Stimulated activated CD8-positive, alpha-beta memory T cell treated with anti-CD3 and anti-CD28 coated beads, Interleukin-12 subunit alpha, Interleukin-12 subunit beta, amount 100 ng/mL, for 4 hours (primary cell): ENCODE measurements around the gene SPATA2L.

Experiments used
- DNase-seq: peaks from one replicate; pipeline ENCODE4 v3.0.0-alpha.2; 2020; ENCODE audit warnings: low read depth

SPATA2L gene

GRCh38 chr16:89729293-89729692 lies 27.8 kb upstream of the SPATA2L start:
- no peak for DNase-seq

GRCh38 chr16:89727406-89728120 lies 26.1 kb upstream of the SPATA2L start:
- no peak for DNase-seq

GRCh38 chr16:89723279-89724250 lies 22.1 kb upstream of the SPATA2L start:
- peak; percentile 58 for DNase-seq

- peak; percentile 42 for DNase-seq
Observed at GRCh38 chr16:89722392-89723278, 21.1 kb upstream of the SPATA2L start.

- peak; percentile 83 for DNase-seq
Observed at GRCh38 chr16:89721546-89722391, 20.3 kb upstream of the SPATA2L start.

- DNase-seq, result peak; percentile 82
Observed at GRCh38 chr16:89720813-89721545, 19.5 kb upstream of the SPATA2L start, which contains the start of the genes VPS9D1 and ZNF276. Gene VPS9D1 (minus strand): TSS chr16:89720898. CDS start chr16:89720861, 37 bp downstream. Gene ZNF276 (plus strand): TSS chr16:89721537. CDS start chr16:89721641, 104 bp downstream.

- DNase-seq, result no peak
Observed at GRCh38 chr16:89720551-89720812, 19.0 kb upstream of the SPATA2L start.

GRCh38 chr16:89717688-89718505 lies 16.4 kb upstream of the SPATA2L start:
- no peak for DNase-seq

- DNase-seq, result no peak
Observed at GRCh38 chr16:89716916-89717687, 15.6 kb upstream of the SPATA2L start.

- DNase-seq, result no peak
Observed at GRCh38 chr16:89716493-89716892, 15.0 kb upstream of the SPATA2L start.

- no peak for DNase-seq
Observed at GRCh38 chr16:89712274-89712781, 10.8 kb upstream of the SPATA2L start.

- DNase-seq, result peak; percentile 63
Observed at GRCh38 chr16:89711601-89712273, 10.2 kb upstream of the SPATA2L start.

- no peak for DNase-seq
Observed at GRCh38 chr16:89710709-89711564, 9.4 kb upstream of the SPATA2L start.

- no peak for DNase-seq
Observed at GRCh38 chr16:89709716-89710432, 8.4 kb upstream of the SPATA2L start.

GRCh38 chr16:89709166-89709565 lies 7.7 kb upstream of the SPATA2L start:
- no peak for DNase-seq

GRCh38 chr16:89708481-89708931 lies 7.0 kb upstream of the SPATA2L start:
- DNase-seq, result no peak
